Progenitor cell of endocrine pancreas (in vitro differentiated cells): ENCODE measurements around the gene ADD1. TPM values are rescaled to one million over a fixed set of nuclear protein-coding genes. Genes with fewer than 3 reads are reported as not detected.

ENCODE experiments used
- DNase-seq: peaks from one replicate; pipeline ENCODE4 v3.0.0; 2021; ENCODE audit warnings: low spot score; ENCODE audit not compliant: unreplicated experiment
- H3K27ac Mint-ChIP-seq: 2 replicates; pipeline ENCODE4 v1.8.0; 2021; ENCODE audit warnings: mild to moderate bottlenecking, moderate library complexity, mixed read lengths
- H3K27me3 Mint-ChIP-seq: 2 replicates; pipeline ENCODE4 v1.8.0; 2021; ENCODE audit warnings: mixed read lengths
- H3K36me3 Mint-ChIP-seq: 2 replicates; pipeline ENCODE4 v1.8.0; 2022; ENCODE audit warnings: mixed read lengths; ENCODE audit not compliant: insufficient read depth
- H3K4me1 Mint-ChIP-seq: 2 replicates; pipeline ENCODE4 v1.8.0; 2021; ENCODE audit warnings: low read depth, mixed read lengths
- H3K4me3 Mint-ChIP-seq: 2 replicates; pipeline ENCODE4 v1.8.0; 2021; ENCODE audit warnings: low read depth, mild to moderate bottlenecking, moderate library complexity, mixed read lengths
- H3K9me3 Mint-ChIP-seq: 2 replicates; pipeline ENCODE4 v1.8.0; 2021; ENCODE audit warnings: low read depth, mixed read lengths
- CTCF ChIP-seq: fragments of 200-600 bp; sonication (generic); IDR thresholded peaks from one replicate; pipeline ENCODE4 v1.5.0; 2021; ENCODE audit warnings: antibody characterized with exemption, mild to moderate bottlenecking; ENCODE audit not compliant: unreplicated experiment
- total RNA-seq: library from RNA; stranded (reverse); gene quantifications from 2 replicates; pipeline ENCODE4 v1.2.1, GENCODE V29; 2021

Gene ADD1
- total RNA-seq, 1 donor from 2014 or later: 271 TPM

- no peak for TF ChIP-seq CTCF
- no peaks in the 10 kb centered on the region for H3K9me3 Mint-ChIP-seq
- peaks cover 9% of the 10 kb centered on the region for H3K36me3 Mint-ChIP-seq
- no peak for DNase-seq
- peaks cover 13% of the 10 kb centered on the region for H3K4me1 Mint-ChIP-seq
- H3K27me3 Mint-ChIP-seq: no peaks in the 10 kb centered on the region
- H3K27ac Mint-ChIP-seq: peak overlapping the region; percentile 93
- H3K4me3 Mint-ChIP-seq: peak overlapping the region; percentile 80
Measured at GRCh38 chr4:2932951-2933565, 89.4 kb downstream of the ADD1 start.

- Mint-ChIP-seq H3K27me3 (no peaks in the 10 kb centered on the region), H3K9me3 (no peaks in the 10 kb centered on the region), H3K36me3 (peaks cover 7% of the 10 kb centered on the region), H3K4me3 (peak overlapping the region; percentile 80), H3K27ac (peak overlapping the region; percentile 93), H3K4me1 (peaks cover 12% of the 10 kb centered on the region)
- TF ChIP-seq CTCF: no peak
- DNase-seq: no peak
Measured at GRCh38 chr4:2933566-2934076, 90.0 kb downstream of the ADD1 start.

GRCh38 chr4:2934077-2934812 lies 90.6 kb downstream of the ADD1 start:
- Mint-ChIP-seq H3K4me3 (peak overlapping the region; percentile 81), H3K27me3 (no peaks in the 10 kb centered on the region), H3K36me3 (peaks cover 8% of the 10 kb centered on the region), H3K27ac (no peak overlapping the region), H3K4me1 (peaks cover 12% of the 10 kb centered on the region), H3K9me3 (no peaks in the 10 kb centered on the region)
- DNase-seq: no peak
- no peak for TF ChIP-seq CTCF

GRCh38 chr4:2934813-2935761 lies 91.4 kb downstream of the ADD1 start:
- Mint-ChIP-seq H3K27me3 (no peaks in the 10 kb centered on the region), H3K36me3 (peaks cover 8% of the 10 kb centered on the region), H3K9me3 (no peaks in the 10 kb centered on the region), H3K4me1 (peaks cover 12% of the 10 kb centered on the region), H3K27ac (peak overlapping the region; percentile 67), H3K4me3 (peak overlapping the region; percentile 81)
- TF ChIP-seq CTCF: no peak
- DNase-seq: peak; percentile 93
